ENCODE results near the gene ASB6. TPM values are rescaled to one million over a fixed set of nuclear protein-coding genes. Genes with fewer than 3 reads are reported as not detected.
A peak's percentile ranks its signal among the peaks of the same experiment; 100 is the strongest.

The ASB6 gene
- total RNA-seq (ENCODE audit: unreplicated experiment) = 26.2 TPM
- long read RNA-seq, transcript ASB6-201 (6 exons, 2,330 nt) = major isoform, 9 of 13 reads
- long read RNA-seq, partial matches to known transcripts = 2 of 13 reads
- long read RNA-seq, other reads (novel, unspliced or antisense) = 2 of 13 reads

DNA sequence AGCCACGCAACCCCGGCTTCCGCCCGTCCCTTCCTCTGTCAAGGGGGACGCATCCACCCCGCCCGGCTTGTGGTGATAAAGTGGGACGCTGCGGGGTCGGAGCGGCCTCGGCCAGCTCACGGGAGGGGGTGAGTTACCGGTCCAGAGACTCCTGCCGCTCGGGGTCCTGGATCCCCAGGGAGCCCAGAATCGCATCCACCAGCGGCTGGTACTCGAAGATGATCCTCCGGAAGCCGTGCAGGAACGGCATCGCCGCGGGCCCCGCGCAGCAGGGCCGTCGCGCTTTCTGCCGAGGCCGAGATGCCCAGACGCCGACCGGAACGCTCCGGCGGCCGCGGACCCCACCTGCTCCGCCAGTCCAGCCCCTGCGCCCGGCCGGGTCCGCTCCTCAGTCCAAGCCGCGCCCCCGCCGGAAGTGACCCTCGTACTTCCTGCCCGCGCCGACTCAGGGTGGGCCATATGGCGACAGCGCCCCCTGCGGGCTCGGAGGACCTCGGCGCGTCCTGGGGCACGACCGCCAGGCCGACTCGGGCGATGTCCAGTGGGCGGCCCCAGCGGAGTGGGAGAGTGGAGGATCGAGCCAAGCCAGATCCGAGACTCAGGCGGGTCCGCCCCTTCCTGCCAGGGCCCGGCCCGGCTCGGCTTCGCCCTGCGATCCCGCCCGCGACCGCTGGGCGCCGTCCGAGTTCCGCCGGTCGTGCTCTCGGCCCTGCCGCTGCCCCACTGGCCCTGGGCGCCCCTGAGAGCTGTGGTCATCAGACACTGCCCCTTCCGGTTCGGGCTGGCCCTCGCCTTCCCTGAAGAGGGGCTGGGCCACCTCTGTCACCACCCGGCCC lies at the start of gene ASB6:
ASB6 (minus strand) TSS at position 402 of the 836 bp plus-strand sequence; CDS start at position 250, 152 bp downstream.
- Mint-ChIP-seq H3K36me3 (ENCODE audit: low read depth, unreplicated experiment) (peaks cover 17% of the 10 kb centered on the region), H3K4me1 (ENCODE audit: unreplicated experiment) (peaks cover 7% of the 10 kb centered on the region), H3K9me3 (ENCODE audit: unreplicated experiment) (no peaks in the 10 kb centered on the region), H3K27ac (ENCODE audit: unreplicated experiment) (peak within 1 kb of the TSS; percentile 61), H3K27me3 (ENCODE audit: unreplicated experiment) (peaks cover 13% of the 10 kb centered on the region), H3K4me3 (ENCODE audit: unreplicated experiment) (peak within 1 kb of the TSS; percentile 89)
- peak; percentile 100 for DNase-seq (ENCODE audit: low spot score)
- TF ChIP-seq, protein P1, sequence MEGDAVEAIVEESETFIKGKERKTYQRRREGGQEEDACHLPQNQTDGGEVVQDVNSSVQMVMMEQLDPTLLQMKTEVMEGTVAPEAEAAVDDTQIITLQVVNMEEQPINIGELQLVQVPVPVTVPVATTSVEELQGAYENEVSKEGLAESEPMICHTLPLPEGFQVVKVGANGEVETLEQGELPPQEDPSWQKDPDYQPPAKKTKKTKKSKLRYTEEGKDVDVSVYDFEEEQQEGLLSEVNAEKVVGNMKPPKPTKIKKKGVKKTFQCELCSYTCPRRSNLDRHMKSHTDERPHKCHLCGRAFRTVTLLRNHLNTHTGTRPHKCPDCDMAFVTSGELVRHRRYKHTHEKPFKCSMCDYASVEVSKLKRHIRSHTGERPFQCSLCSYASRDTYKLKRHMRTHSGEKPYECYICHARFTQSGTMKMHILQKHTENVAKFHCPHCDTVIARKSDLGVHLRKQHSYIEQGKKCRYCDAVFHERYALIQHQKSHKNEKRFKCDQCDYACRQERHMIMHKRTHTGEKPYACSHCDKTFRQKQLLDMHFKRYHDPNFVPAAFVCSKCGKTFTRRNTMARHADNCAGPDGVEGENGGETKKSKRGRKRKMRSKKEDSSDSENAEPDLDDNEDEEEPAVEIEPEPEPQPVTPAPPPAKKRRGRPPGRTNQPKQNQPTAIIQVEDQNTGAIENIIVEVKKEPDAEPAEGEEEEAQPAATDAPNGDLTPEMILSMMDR (IDR thresholded peaks at IDR 0.05; ENCODE audit: unreplicated experiment) = peak; percentile 100

GRCh38 chr9:129688285-129689043 lies 46.5 kb upstream of the ASB6 start:
- H3K27me3 Mint-ChIP-seq (ENCODE audit: unreplicated experiment) = peaks cover 4% of the 10 kb centered on the region
- no peak for DNase-seq (ENCODE audit: low spot score)

DNA sequence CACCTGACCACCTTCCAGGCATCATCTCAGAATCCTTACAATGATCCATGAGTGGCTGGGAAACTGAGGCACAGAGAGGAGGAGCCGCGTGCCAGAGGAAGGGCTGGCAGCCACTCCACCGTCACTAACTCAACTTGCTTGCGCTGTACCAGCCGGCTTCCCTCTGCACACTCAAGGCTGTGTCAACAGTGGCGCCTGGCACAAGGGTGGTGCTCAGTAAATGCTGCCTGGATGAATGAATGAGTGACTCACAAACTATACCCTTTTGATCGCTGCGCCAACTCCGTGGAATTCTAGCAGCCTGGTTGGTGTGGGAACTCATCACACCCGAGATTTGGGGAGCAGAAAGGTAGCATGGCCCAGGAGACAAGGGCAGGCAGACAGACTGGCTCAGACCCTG lies 45.4 kb upstream of the ASB6 start:
- no peaks in the 10 kb centered on the region for H3K9me3 Mint-ChIP-seq (ENCODE audit: unreplicated experiment)
- H3K27me3 Mint-ChIP-seq (ENCODE audit: unreplicated experiment) = peaks cover 4% of the 10 kb centered on the region
- no peak overlapping the region for H3K27ac Mint-ChIP-seq (ENCODE audit: unreplicated experiment)
- TF ChIP-seq, protein P1 (IDR thresholded peaks at IDR 0.05; ENCODE audit: unreplicated experiment) = no peak
- no peak overlapping the region for H3K4me3 Mint-ChIP-seq (ENCODE audit: unreplicated experiment)
- no peaks in the 10 kb centered on the region for H3K36me3 Mint-ChIP-seq (ENCODE audit: low read depth, unreplicated experiment)
- DNase-seq (ENCODE audit: low spot score) = no peak
- no peaks in the 10 kb centered on the region for H3K4me1 Mint-ChIP-seq (ENCODE audit: unreplicated experiment)

More at GRCh38 chr9:129688285-129689043, 46.5 kb upstream of the ASB6 start:
- Mint-ChIP-seq H3K4me3 (ENCODE audit: unreplicated experiment) (no peak overlapping the region), H3K36me3 (ENCODE audit: low read depth, unreplicated experiment) (no peaks in the 10 kb centered on the region), H3K9me3 (ENCODE audit: unreplicated experiment) (no peaks in the 10 kb centered on the region), H3K4me1 (ENCODE audit: unreplicated experiment) (no peaks in the 10 kb centered on the region), H3K27ac (ENCODE audit: unreplicated experiment) (no peak overlapping the region)
- TF ChIP-seq, protein P1 (IDR thresholded peaks at IDR 0.05; ENCODE audit: unreplicated experiment) = no peak

- TF ChIP-seq, protein P1 (IDR thresholded peaks at IDR 0.05; ENCODE audit: unreplicated experiment) = no peak
Measured at GRCh38 chr9:129686736-129687135, 44.8 kb upstream of the ASB6 start.

More at GRCh38 chr9:129686736-129687135, 44.8 kb upstream of the ASB6 start:
- peaks cover 4% of the 10 kb centered on the region for H3K27me3 Mint-ChIP-seq (ENCODE audit: unreplicated experiment)
- no peaks in the 10 kb centered on the region for H3K9me3 Mint-ChIP-seq (ENCODE audit: unreplicated experiment)
- H3K27ac Mint-ChIP-seq (ENCODE audit: unreplicated experiment) = no peak overlapping the region
- no peaks in the 10 kb centered on the region for H3K4me1 Mint-ChIP-seq (ENCODE audit: unreplicated experiment)
- no peak overlapping the region for H3K4me3 Mint-ChIP-seq (ENCODE audit: unreplicated experiment)
- DNase-seq (ENCODE audit: low spot score) = no peak
- H3K36me3 Mint-ChIP-seq (ENCODE audit: low read depth, unreplicated experiment) = no peaks in the 10 kb centered on the region

Measured in endothelial cell (in vitro differentiated cells).